Fibroblast of villous mesenchyme (primary cell): ENCODE results near the gene ADGRG6. TPM values are rescaled to one million over a fixed set of nuclear protein-coding genes. Genes with fewer than 3 reads are reported as not detected.

Source experiments
- DNase-seq: peaks from one replicate; pipeline ENCODE4 v3.0.0-alpha.2; 2010; ENCODE audit warnings: low read depth
- H3K4me3 ChIP-seq: 2 replicates; pipeline ENCODE4 v1.5.1; 2011; ENCODE audit warnings: low read depth, mild to moderate bottlenecking, low read length
- CTCF ChIP-seq: IDR thresholded peaks from 2 replicates; pipeline ENCODE4 v1.5.1; 2012; ENCODE audit warnings: low read depth, mild to moderate bottlenecking, low read length; ENCODE audit not compliant: insufficient read depth
- total RNA-seq: library from RNA; depleted of rRNA; stranded (reverse); fragments of >200 nt; gene quantifications from 2 replicates; pipeline ENCODE4 v1.2.3, GENCODE V29; 2012

ADGRG6 gene
- total RNA-seq, 1 donor: 153 TPM

GRCh38 chr6:142349215-142349823, 47.5 kb downstream of the ADGRG6 start:
- no peak overlapping the region for H3K4me3 ChIP-seq
- no peak for TF ChIP-seq CTCF
- peak; percentile 28 for DNase-seq

DNA sequence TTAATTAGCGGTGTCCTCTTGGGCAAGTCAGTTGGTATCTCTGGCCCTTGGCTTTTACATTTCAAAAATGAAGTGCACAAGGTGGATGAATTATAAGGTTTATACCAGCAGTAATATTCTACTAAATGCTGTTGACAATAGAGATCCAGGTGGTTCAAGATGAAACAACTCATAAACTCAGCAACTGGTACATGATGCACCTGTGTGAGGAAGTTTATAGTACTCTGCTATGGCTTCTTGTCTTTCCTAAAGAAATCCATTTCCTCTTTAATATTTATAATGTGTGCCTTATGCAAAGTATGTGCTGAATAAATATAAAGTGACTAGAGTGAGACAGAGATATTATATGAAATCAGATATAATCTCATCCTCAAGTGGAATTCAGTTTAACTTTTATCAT, 48.5 kb downstream of the ADGRG6 start:
- TF ChIP-seq CTCF: no peak

DNA sequence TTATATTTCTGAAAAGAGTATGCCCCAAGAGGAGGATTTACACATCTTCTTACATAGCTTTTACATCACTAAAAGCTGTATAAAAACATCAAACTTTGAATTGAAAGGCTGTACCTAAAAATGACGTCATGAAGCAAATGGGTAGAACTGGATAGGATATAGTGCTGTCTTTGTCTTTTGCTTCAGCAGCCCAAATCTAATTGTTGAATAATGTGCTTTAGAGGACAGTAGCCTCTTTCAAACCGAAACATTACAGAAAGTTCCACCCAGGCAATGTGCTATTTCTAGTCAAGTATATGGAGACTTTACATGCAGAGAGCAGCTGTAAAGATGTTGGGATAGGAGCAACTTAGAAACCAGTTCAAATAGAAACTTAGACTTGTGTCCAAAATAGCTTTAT, 51.9 kb downstream of the ADGRG6 start:
- H3K4me3 ChIP-seq: no peak overlapping the region
- TF ChIP-seq CTCF: no peak
- DNase-seq: no peak

More for the DNA sequence above, 48.5 kb downstream of the ADGRG6 start:
- no peak overlapping the region for H3K4me3 ChIP-seq
- DNase-seq: no peak

DNA sequence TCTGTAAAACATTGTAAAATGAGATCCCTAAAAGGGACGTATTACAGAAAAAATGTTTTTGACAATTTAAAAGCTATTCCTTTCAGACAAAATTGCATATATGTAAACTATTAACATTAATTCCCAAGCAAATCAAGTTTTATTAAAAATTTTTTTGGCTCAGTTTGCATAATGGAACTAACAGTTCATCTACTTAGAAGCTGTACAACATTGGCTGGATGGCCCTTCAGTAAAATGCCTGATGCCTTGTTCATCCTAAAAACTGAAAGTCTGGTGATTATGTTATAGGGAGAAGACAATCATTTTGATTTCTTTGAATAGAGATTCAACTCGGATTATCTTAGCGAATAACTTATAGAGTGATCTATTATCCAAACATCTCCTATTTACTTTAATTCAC, 52.8 kb downstream of the ADGRG6 start:
- TF ChIP-seq CTCF: no peak
- H3K4me3 ChIP-seq: no peak overlapping the region
- DNase-seq: no peak

DNA sequence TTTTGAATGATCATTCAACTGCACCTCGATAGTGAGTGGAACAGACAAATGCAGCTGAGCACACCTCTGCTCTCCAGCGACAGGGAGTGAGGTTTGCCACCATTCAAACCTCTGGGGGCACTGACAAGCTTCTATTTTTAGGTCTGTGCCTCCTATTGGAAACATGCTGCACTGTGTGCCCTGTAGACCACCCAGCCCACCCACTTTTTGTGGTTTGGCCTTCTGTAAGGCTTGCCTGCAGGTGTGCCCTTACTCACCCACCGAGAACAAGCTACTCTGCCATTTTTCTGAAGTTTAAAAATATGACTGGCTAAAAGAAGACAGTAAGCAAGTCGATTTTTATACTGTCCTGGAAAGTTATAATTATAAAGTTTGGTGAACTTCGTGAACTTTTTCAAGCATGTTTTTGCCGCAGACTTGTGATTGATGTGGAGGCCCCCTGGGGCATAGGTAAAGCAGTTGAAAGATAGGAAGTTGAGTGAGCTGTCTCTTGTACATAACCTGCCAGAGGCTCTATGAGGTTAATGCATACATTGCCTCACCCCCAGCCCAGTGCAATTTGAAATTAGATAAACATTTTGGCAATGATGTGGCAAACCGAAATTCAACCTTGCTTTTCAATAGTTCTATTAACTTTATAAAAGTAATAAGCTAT, 53.8 kb downstream of the ADGRG6 start:
- no peak overlapping the region for H3K4me3 ChIP-seq
- TF ChIP-seq CTCF: no peak
- no peak for DNase-seq

DNA sequence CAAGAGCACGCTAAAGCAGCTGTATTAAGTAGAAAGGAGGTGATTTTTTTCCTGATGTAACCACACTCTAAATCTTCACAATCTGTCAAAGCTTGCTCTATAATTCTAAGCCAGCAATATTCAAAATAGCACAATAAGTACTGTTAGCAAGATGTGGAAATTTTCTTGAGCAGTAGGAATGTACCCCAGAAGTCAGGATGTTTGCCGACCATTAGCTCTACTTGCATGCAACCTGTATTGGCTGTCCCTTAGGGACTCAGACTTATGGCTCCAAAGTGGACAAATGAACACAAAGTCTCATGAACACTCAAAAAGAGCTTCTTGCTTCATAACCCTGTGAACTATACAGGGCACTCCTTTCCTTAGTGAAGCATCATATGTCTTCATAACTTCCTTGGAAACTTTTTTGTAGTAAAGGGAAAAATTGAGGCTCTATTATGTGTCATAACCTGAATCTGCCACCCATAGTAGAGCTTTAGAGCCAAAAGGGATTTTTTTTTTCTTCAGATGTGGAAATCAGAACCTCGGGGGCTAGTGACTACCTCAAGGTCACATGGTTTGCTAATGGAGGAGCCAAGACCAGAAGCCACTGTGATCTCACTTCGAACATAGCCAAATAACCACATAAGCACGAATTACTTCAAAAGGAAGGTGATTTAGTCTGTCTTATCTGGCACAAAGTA, 54.5 kb downstream of the ADGRG6 start:
- DNase-seq: peak; percentile 78
- TF ChIP-seq CTCF: no peak
- H3K4me3 ChIP-seq: no peak overlapping the region
